ENCODE measurements around the gene GRK5.

Gene GRK5

GRCh38 chr10:119483001-119483400, 275.6 kb downstream of the GRK5 start:
- DNase-seq (ENCODE audit: low read depth), result no peak

- no peak for DNase-seq (ENCODE audit: low read depth)
Observed at GRCh38 chr10:119483839-119484238, 276.5 kb downstream of the GRK5 start.

DNA sequence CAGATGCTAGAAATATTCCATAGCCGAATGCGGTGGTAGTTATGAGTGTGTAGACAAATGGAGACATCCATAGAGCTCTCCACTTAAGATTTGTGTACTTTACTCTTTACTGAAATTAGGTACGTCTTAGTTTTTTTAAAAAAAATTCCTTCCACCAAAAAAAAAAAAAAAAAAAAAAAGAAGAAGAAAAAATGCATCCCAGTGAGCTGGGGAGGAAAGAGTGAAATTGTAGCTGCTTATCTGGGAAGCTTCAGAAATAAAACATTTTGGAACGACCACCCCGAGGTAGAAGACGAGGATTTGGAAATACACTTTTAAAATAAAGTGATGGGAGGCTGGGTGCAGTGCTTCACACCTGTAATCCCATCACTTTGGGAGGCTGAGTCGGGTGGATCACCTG, 281.3 kb downstream of the GRK5 start:
- DNase-seq (ENCODE audit: low read depth), result no peak

GRCh38 chr10:119489991-119490326, 282.6 kb downstream of the GRK5 start:
- DNase-seq (ENCODE audit: low read depth), result no peak

DNA sequence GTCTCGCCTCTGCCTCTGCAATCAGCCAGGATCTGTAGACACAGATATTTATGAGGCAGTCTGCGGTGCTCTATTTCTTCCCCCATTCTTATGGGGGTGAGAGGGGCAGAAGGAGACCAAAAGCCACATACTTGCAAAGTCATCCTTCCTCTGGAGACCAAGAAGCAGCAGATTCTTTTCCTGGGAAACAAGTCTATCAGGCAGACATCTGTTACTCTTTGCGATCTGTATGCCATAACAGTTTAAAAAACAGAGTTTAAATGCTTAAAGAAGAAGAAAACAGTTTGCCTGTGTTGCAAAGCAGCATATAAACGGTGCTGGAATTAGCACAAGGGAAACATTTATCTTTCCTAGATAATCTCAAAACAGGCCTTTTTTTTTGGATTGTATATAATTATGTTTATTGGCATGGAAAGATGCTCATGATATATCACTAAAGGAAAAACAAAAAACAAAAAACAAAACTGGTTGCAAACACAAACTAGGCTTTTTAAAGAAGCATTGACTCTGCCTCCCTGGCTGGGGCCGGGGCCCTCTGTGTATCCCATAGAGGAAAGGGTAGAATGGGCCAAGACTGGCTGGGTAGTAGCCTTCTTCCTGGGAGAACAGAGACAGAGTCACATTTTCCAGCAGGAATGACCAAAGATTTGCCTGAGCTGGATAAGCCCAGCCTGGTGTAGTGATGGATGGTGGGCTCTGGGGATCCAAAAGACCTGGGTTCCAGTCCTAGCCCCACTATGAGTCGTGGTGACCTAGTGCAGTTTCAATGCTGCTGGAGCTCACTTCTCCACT, 284.8 kb downstream of the GRK5 start:
- no peak for DNase-seq (ENCODE audit: low read depth)

GRCh38 chr10:119493155-119493554, 285.8 kb downstream of the GRK5 start:
- no peak for DNase-seq (ENCODE audit: low read depth)

DNA sequence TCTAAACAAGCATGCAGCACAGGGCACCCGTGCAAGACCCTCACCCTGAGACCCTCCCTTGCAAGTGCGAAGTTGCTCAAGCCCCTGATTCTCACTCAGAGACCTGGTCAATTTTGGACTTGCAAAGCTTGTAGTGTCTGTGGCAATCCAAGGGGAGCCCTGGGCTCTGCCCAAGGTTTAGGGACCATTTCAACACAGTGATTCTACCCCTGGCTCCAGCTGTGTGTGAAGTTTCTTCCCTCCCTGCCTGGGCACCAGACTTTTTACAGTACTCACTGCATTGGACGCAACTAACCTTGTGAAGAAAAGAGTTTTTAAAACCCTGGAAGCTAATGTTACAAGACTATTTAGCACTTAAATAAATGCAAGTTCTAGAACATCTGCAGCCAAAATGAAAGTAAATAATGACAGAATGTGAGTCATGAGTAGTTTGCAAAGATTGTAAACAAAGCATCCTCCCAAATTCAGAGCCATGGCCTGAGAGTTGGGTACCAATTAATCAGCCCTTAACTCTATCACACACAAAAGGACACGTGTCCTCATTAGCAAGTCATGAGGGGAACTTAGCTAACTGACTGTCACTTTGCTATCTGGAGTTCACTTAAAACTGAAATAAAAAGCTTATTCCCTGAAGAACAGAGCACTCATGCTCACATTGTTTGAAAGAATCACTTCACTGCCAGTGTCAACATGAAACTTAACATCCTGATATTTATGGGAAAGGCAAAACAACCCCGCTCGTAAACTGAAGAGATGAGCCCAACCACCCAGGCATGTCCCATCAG, 287.1 kb downstream of the GRK5 start:
- DNase-seq (ENCODE audit: low read depth), result no peak

GRCh38 chr10:119495021-119495505, 287.7 kb downstream of the GRK5 start:
- DNase-seq (ENCODE audit: low read depth), result no peak

DNA sequence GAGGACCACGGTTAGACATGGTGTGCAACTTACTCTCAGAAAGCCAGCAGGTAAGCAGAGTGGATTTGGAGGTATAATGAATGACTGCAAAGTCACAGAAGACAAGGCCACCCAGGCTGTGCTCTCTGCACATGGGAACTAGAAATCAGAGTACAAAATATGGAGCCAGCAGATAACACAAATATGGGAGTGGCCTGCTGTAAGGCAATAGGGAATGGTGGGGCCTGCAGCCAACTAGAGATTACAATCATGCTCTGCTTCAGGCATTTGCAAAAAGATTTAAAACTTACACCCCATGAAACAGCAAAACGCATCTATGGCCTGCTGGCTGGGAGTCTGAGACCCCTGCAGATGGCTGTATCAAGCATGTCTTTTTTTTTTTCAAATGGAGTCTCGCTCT, 288.2 kb downstream of the GRK5 start:
- DNase-seq (ENCODE audit: low read depth), result no peak

DNA sequence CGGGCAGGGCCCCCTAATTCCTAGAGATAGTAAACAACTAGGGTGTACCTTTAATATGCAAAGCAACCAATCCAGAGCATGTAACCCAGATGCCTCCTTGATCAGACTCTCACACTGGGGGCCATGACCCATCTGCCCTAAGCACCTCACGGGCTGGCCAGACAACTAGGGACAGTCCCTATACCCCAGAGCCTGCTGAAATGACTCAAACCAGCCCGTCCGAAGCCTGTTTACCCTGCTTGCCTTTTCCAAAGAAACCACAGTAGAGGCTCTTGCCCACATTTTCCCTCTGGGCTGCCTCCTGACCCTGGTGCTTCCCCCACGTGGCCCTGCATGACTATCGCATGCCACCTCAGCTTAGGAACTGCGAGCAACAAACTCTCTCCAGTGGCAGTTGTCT, 288.9 kb downstream of the GRK5 start:
- DNase-seq (ENCODE audit: low read depth), result no peak

DNA sequence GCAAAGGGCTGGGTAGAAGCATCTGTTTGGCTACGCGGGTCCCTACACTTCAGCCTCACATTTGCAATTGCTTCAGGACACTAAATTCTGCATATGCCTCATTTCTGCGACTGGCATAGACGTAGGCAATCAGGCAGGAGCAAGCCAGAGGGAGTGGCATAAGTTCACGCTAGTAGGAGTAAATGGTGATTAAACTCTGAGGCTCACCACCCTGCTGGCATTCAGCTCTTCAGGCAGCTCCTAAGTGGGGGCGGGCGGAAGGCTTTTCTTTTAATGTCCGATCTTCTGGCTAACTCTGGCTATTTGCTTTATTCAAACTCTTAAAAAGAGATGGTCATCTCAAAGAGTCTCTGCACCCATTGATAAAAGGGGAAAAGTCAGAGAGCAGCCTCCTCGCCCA, 289.9 kb downstream of the GRK5 start:
- no peak for DNase-seq (ENCODE audit: low read depth)

DNA sequence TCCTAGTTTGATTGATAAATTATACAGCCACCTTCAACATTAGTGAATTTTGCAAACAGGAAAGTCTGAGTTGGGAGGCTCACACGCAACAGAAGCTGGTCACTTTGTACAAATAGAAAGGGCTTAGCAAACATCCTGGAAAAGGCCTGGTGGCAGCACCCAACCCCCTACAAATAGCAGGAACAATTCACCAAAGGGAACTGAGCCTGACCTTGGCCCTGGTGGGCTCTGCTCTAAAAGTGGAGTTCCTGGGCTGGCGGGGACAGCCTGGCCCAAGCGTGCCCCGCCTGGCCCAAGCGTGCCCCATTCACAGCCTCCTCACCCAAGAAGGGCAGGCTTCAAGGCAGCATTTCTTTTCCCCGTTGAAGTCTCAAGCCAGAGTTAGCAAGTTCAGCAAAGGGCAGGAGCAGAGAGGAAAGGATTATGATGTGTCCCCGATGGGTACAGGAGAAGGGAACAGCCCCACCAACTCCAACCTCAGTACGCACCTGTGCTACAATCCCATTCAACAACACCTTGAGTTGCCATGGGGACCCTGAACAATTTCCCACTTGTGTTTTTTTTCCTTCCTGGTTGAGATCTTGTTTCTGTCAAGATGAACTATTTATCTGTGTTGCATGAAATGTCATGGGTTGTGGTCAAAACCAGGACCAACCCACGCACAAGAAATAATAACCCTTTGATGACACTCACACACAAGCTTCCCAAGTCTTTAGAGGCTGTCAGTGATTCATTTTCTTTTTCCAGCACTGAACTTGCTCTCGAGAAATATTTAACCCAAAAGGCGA, 291.7 kb downstream of the GRK5 start:
- DNase-seq (ENCODE audit: low read depth), result no peak

DNA sequence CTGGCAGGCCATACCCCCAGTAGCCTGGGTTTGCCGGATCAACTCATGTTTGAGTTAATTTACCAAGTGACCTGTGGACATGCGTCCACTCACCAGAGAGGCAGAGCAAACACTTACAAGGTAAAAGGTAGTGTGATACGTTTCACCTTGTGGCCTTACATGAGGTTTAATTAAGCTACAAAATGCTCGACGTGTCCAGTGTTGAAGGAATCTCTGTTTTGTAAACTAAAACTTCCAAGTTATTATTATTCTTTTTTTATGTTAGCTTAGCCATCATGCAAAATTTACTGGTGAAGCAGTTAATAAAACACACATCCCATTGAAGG, 292.3 kb downstream of the GRK5 start:
- DNase-seq (ENCODE audit: low read depth), result no peak

- no peak for DNase-seq (ENCODE audit: low read depth)
Observed at GRCh38 chr10:119500123-119500795, 292.9 kb downstream of the GRK5 start.

DNA sequence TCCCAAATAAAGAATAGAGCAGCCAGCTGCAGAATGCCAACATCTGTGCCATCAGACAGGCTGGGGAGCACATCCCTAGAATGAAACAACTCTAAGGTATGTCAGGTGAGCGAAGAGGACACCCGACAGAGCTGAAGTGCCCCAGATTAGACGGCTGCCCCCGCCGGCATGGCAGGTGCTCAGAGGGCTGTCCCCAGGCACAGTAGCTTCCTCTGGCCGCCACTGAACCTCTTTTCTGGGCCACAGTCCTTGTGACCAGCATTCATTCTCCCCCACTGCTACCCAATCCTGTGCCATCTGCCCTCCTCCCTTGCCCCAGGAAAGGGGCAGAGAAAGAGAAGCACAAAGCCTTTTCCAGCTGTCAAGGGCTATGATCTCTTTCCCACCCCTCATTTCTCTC, 293.4 kb downstream of the GRK5 start:
- no peak for DNase-seq (ENCODE audit: low read depth)

DNA sequence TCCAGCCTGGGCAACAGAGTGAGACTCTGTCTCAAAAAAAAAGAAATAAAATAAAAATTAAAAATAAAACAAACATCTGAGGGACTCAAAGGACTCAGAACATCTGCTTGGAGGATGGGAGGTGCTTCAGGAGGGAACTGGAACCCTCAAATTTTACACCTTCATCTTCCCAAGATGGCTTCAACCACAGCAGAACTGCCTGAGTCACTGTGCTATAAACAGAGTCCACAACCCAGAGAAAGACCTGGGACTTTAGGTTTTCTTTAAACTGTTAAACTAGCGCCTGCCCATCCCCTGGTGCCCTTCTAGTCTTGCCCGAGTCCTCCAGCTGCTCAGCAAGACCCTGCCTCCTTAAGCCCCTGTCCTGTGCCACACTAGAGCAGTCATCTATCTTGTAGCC, 294.3 kb downstream of the GRK5 start:
- DNase-seq (ENCODE audit: low read depth), result no peak

DNA sequence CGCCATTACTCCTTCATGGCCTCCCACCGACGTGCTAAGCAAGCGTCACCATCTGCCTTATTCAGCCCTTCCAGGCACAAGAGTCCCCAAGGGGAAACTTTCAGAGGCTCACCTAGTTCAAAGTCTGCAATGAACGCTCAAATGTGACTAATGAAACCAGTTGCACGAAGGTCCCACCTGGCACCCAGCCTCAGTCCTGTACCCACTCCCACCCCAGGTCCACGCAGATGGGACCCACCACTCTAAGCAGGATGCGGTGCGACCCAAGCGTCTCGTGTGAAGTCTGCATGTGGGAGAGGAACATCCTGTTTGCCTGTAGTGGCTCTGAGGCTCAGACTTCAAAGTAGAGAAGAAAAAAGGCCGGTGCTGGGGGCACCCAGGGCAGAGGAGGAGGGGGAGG, 294.8 kb downstream of the GRK5 start:
- DNase-seq (ENCODE audit: low read depth), result peak; percentile 46

DNA sequence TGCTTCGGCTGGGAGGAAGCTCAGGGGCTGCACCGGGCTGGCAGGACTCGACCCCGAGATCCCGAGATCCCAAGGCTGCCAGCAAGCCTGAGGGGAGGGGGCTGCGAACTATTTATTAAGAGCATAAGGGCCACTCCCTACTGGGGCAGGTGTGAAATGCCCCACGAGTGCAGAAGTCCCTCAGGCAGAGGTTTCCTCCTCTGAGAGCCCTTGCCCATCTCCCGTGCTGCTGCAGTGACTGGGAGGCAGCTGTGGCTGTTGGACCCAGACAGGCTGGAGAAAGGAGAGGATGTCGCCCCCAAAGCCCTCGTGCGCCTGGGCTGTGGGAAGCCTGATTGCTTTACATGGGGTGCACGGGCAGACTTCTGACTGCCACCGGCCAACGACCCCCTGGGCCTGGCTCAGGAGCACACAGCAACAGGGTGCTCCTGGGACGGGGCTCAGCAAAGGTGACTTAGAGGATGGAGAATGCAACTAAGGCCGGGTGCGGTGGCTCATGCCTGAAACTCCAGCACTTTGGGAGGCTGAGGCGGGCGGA, 295.3 kb downstream of the GRK5 start:
- DNase-seq (ENCODE audit: low read depth), result no peak

DNA sequence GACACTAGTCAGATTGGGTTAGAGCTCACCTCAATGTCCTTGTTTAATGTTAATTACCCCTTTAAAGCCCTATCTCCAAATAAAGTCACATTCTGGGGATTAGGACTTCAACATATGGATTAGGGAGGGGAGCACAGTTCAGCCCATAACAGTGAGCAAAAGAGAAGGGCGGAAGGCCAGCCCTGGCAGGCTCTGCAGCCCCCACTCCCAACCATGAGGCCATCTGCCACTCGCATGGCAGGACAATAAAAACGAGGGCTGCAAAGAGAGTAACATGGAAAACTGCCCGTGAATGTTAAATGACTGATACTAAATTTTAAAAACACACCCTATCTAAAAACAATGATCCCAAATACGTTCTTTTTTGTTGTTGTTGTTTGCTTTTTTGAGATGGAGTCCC, 296.4 kb downstream of the GRK5 start:
- no peak for DNase-seq (ENCODE audit: low read depth)

- DNase-seq (ENCODE audit: low read depth), result no peak
Observed at GRCh38 chr10:119504651-119505050, 297.3 kb downstream of the GRK5 start.

GRCh38 chr10:119505131-119505551, 297.8 kb downstream of the GRK5 start:
- DNase-seq (ENCODE audit: low read depth), result no peak

Data from stimulated activated CD8-positive, alpha-beta memory T cell treated with anti-CD3 and anti-CD28 coated beads, Interleukin-15, amount 100 ng/mL, for 1 hour (primary cell).